SU-DHL-6 (cell line): ENCODE data around the gene ST14.

Source experiments
- H2AFZ ChIP-seq: fragments of 200-600 bp; sonication (generic); 2 replicates; pipeline ENCODE4 v1.6.1; 2014; ENCODE audit warnings: low read depth, mild to moderate bottlenecking, moderate library complexity, mixed read lengths, antibody characterized with exemption, low read length; ENCODE audit not compliant: severe bottlenecking
- H3F3A ChIP-seq: fragments of 200-600 bp; shearing (Covaris generic); 2 replicates; pipeline ENCODE4 v1.6.0; 2016; ENCODE audit warnings: antibody characterized with exemption, mild to moderate bottlenecking; ENCODE audit not compliant: insufficient read depth
- H3K27ac ChIP-seq: fragments of 200-600 bp; sonication (generic); 2 replicates; pipeline ENCODE4 v1.5.1; 2016; ENCODE audit warnings: low read depth, mild to moderate bottlenecking, low read length, moderate library complexity, mixed read lengths
- H3K27me3 ChIP-seq: fragments of 200-600 bp; sonication (generic), shearing (Covaris generic); 2 replicates; pipeline ENCODE4 v1.6.0; 2014; ENCODE audit warnings: mild to moderate bottlenecking, low read length
- H3K36me3 ChIP-seq: fragments of 200-600 bp; sonication (generic); 2 replicates; pipeline ENCODE4 v1.6.1; 2014; ENCODE audit warnings: mild to moderate bottlenecking, low read length, mixed read lengths
- H3K4me2 ChIP-seq: fragments of 300-600, 200-600 bp; shearing (Covaris generic), sonication (generic); 2 replicates; pipeline ENCODE4 v1.6.0; 2014; ENCODE audit warnings: low read length, low read depth, mild to moderate bottlenecking; ENCODE audit not compliant: poor library complexity, severe bottlenecking
- H3K4me3 ChIP-seq: fragments of 200-600 bp; sonication (generic); 2 replicates; pipeline ENCODE4 v1.5.1; 2014; ENCODE audit warnings: antibody characterized with exemption, low read length, mild to moderate bottlenecking, mixed read lengths; ENCODE audit not compliant: insufficient read depth, poor library complexity, severe bottlenecking
- H3K79me2 ChIP-seq: fragments of 200-600 bp; sonication (generic); 2 replicates; pipeline ENCODE4 v1.6.1; 2014; ENCODE audit warnings: mild to moderate bottlenecking, low read length, moderate library complexity; ENCODE audit not compliant: insufficient read depth
- H3K9ac ChIP-seq: fragments of 200-600 bp; sonication (generic); 2 replicates; pipeline ENCODE4 v1.7.0; 2014; ENCODE audit warnings: mild to moderate bottlenecking, low read length
- H3K9me2 ChIP-seq: fragments of 200-600 bp; sonication (generic); replicated peaks from 2 replicates; pipeline ENCODE4 v1.6.1; 2014; ENCODE audit warnings: low read length; ENCODE audit not compliant: insufficient read depth
- H3K9me3 ChIP-seq: fragments of 200-600 bp; sonication (generic); 2 replicates; pipeline ENCODE4 v1.6.1; 2014; ENCODE audit warnings: low read length, mixed read lengths; ENCODE audit not compliant: insufficient read depth
- H4K20me1 ChIP-seq: fragments of 200-600 bp; sonication (generic); 2 replicates; pipeline ENCODE4 v1.6.1; 2014; ENCODE audit warnings: low read depth, mild to moderate bottlenecking, antibody characterized with exemption, low read length, moderate library complexity, mixed read lengths
- CTCF ChIP-seq: fragments of 200-600 bp; sonication (generic); IDR thresholded peaks from one replicate; pipeline ENCODE4 v1.5.1; 2017; ENCODE audit warnings: antibody characterized with exemption, mild to moderate bottlenecking, low read length, moderate library complexity; ENCODE audit not compliant: insufficient read depth, poor library complexity, severe bottlenecking
- EZH2phosphoT487 ChIP-seq: fragments of 200-600 bp; sonication (generic), shearing (Covaris generic); conservative IDR thresholded peaks from 2 replicates; pipeline ENCODE4 v1.6.1; 2018; ENCODE audit warnings: mild to moderate bottlenecking, antibody characterized with exemption, low read length, moderate library complexity, mixed read lengths

The ST14 gene

GRCh38 chr11:130201026-130201425 is 41.4 kb downstream of the ST14 start:
- Histone ChIP-seq H3K27ac (no peak overlapping the region), H3K27me3 (no peaks in the 10 kb centered on the region), H3K9ac (no peak overlapping the region), H3K4me3 (no peak overlapping the region), H3K36me3 (no peaks in the 10 kb centered on the region), H2AFZ (no peak overlapping the region), H4K20me1 (no peaks in the 10 kb centered on the region), H3K9me2 (no peaks in the 10 kb centered on the region), H3K4me2 (no peak overlapping the region), H3K79me2 (no peaks in the 10 kb centered on the region), H3F3A (no peaks in the 10 kb centered on the region), H3K9me3 (no peaks in the 10 kb centered on the region)
- no peak for TF ChIP-seq EZH2phosphoT487
- TF ChIP-seq CTCF = no peak

- H3K27ac ChIP-seq = no peak overlapping the region
- H3K4me2 ChIP-seq = no peak overlapping the region
- H3K4me3 ChIP-seq = no peak overlapping the region
- TF ChIP-seq CTCF (no peak), EZH2phosphoT487 (no peak)
- H3K27me3 ChIP-seq = no peaks in the 10 kb centered on the region
- no peaks in the 10 kb centered on the region for H3K9me3 ChIP-seq
- no peaks in the 10 kb centered on the region for H4K20me1 ChIP-seq
- no peak overlapping the region for H2AFZ ChIP-seq
- no peaks in the 10 kb centered on the region for H3F3A ChIP-seq
- H3K9ac ChIP-seq = no peak overlapping the region
- no peaks in the 10 kb centered on the region for H3K79me2 ChIP-seq
- H3K9me2 ChIP-seq = no peaks in the 10 kb centered on the region
- no peaks in the 10 kb centered on the region for H3K36me3 ChIP-seq
Observed at GRCh38 chr11:130202009-130202817, 42.6 kb downstream of the ST14 start.

- Histone ChIP-seq H3K36me3 (no peaks in the 10 kb centered on the region), H3F3A (no peaks in the 10 kb centered on the region), H3K9ac (no peak overlapping the region), H3K4me3 (no peak overlapping the region), H3K9me2 (no peaks in the 10 kb centered on the region), H2AFZ (no peak overlapping the region), H3K79me2 (no peaks in the 10 kb centered on the region), H3K9me3 (no peaks in the 10 kb centered on the region), H4K20me1 (no peaks in the 10 kb centered on the region), H3K27ac (no peak overlapping the region), H3K27me3 (no peaks in the 10 kb centered on the region), H3K4me2 (no peak overlapping the region)
- TF ChIP-seq EZH2phosphoT487 = no peak
- TF ChIP-seq CTCF = no peak
Observed at GRCh38 chr11:130202818-130203689, 43.5 kb downstream of the ST14 start.
